Measurements from ENCODE around the gene SULT2A1. TPM values are rescaled to one million over a fixed set of nuclear protein-coding genes. Genes with fewer than 3 reads are reported as not detected.
"Not testable (repeated sequence)": the region's sequence is repeated elsewhere in the genome, so short reads cannot be mapped to it uniquely, and the experiment has no call there.

SULT2A1 gene
- total RNA-seq, 1 donor from 2014 or later: not detected

- DNase-seq (ENCODE audit: low read depth, low spot score): no peak
Measured at GRCh38 chr19:47860602-47861297, 25.4 kb downstream of the SULT2A1 start.

GRCh38 chr19:47859838-47860237 is 26.3 kb downstream of the SULT2A1 start:
- DNase-seq (ENCODE audit: low read depth, low spot score): not testable (repeated sequence)

GRCh38 chr19:47858646-47859285 is 27.3 kb downstream of the SULT2A1 start, which contains the start of gene TPRX2:
Gene TPRX2 (plus strand): TSS chr19:47859235. CDS start chr19:47859247, 12 bp downstream.
- not testable (repeated sequence) for DNase-seq (ENCODE audit: low read depth, low spot score)

DNA sequence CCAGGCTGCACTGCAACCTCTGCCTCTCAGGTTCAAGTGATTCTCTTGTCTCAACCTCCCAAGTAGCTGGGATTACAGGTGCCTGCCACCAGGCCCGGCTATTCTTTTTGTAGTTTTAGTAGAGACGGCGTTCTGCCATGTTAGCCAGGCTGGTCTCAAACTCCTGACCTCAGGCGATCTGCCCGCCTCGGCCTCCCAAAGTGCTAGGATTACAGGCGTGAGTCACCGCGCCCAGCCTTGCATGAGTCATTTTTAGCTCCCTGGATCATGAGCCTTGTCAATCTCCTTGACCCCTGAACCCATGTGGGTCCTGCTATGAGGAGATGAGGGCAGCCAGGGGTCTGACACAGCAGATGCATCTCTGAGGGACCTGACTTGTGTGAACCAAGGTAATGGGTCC is 27.9 kb downstream of the SULT2A1 start:
- not testable (repeated sequence) for DNase-seq (ENCODE audit: low read depth, low spot score)

DNA sequence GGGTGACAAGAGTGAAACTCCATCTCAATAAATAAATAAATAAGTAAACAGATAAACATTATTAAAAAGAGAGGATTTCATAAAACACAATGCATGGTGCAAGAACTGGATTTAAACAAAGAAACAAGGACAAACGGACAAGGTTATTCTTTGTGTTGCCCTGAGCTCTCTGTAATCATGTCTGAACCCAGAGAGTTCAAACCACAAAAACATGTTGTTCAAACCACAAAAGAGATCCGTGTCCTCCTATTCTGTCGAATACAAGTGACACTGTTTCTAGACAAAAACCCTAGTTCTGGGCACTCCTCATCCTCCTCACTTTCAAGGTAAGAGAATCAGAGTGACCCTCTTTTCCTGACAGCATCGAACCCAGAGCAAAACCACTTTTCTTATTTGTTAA is 31.7 kb downstream of the SULT2A1 start:
- DNase-seq (ENCODE audit: low read depth, low spot score): no peak

DNA sequence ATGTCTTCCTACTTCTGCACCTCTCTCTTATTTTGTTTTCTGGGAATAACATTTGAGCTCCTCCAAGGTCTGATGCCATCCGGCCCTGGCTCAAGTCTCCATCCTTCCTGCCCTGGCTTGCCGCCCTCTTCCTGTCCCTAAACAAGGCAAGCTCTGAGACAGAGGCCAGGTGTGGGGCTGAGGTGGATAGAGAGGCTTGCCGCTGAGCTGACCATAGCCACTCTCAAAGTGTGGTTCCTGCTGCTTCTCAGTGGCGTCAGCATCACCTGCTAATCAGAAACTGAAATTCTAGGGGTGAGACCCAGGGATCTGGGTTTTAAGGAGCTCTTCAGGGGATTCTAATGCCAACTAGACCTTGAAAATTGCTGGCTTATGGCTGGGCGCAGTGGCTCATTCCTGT is 33.1 kb downstream of the SULT2A1 start:
- DNase-seq (ENCODE audit: low read depth, low spot score): no peak

- DNase-seq (ENCODE audit: low read depth, low spot score): no peak
Measured at GRCh38 chr19:47848823-47849473, 37.2 kb downstream of the SULT2A1 start.

- no peak for DNase-seq (ENCODE audit: low read depth, low spot score)
Measured at GRCh38 chr19:47848425-47848822, 37.7 kb downstream of the SULT2A1 start.

DNA sequence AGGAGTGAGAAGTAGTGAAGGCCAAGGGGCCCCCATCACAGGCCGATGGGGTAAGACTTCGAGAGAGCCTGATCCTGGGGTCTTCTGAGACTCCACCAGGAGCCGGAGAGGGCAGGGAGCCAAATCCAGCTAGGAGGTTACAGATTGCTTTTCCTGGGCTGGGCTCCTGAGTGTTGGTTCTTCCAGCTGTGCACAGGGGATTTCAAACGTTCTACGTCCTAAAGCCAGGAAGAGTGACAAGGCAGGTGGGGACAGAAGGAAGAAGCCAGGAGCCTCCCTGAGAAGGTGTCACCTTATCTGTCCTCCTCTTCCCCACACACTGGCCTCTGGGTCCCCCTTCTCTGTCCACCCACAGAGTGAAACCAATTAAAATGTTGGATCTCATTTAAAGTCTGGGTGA is 43.2 kb downstream of the SULT2A1 start:
- no peak for DNase-seq (ENCODE audit: low read depth, low spot score)

DNA sequence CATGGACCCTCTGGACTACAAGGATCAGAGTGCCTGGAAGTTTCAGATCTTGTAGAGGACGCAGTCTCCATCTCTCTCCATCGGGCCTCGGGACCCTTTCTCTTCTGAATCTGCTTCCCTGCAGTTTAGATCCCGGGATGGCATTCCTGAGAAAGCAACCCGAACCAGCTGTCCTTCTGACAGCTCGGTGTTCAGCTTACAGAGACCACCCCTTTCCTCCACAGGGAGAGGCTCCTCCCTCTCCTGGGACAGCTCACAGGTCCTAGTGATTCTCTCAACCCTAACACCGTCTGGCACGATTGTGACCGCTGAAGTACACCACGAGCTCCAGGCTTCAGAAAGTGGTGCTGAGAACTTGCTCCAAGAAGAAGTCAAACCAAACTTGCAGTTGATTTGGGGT is 46.2 kb downstream of the SULT2A1 start:
- DNase-seq (ENCODE audit: low read depth, low spot score): no peak

DNA sequence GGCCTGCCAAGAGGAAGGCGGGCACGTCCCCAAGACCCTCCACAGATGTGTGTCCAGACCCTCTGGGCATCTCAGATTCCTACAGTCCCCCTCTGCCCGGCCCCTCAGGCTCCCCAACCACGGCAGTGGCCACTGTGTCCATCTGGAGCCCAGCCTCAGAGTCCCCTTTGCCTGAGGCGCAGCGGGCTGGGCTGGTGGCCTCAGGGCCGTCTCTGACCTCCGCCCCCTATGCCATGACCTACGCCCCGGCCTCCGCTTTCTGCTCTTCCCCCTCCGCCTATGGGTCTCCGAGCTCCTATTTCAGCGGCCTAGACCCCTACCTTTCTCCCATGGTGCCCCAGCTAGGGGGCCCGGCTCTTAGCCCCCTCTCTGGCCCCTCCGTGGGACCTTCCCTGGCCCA is 46.7 kb downstream of the SULT2A1 start:
- no peak for DNase-seq (ENCODE audit: low read depth, low spot score)

DNA sequence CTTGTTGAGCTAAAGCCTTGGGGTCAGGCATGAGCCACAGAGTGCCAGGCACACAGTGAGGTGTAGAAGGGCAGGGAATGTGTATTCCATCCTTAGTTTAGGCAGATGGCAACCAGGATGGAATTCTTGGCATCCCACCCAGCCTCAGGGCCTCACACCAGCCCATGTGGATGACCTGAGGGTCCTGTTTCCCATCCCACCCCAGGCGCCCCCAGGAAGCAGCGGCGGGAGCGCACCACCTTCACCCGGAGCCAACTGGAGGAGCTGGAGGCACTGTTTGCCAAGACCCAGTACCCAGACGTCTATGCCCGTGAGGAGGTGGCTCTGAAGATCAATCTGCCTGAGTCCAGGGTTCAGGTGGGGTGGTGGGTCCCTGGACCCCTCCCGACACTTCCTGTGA is 50.1 kb downstream of the SULT2A1 start:
- no peak for DNase-seq (ENCODE audit: low read depth, low spot score)

- DNase-seq (ENCODE audit: low read depth, low spot score): no peak
Measured at GRCh38 chr19:47832723-47833122, 53.4 kb downstream of the SULT2A1 start.

GRCh38 chr19:47826800-47827199 is 59.3 kb downstream of the SULT2A1 start:
- DNase-seq (ENCODE audit: low read depth, low spot score): no peak

GRCh38 chr19:47824396-47824795 is 61.7 kb downstream of the SULT2A1 start:
- no peak for DNase-seq (ENCODE audit: low read depth, low spot score)

DNA sequence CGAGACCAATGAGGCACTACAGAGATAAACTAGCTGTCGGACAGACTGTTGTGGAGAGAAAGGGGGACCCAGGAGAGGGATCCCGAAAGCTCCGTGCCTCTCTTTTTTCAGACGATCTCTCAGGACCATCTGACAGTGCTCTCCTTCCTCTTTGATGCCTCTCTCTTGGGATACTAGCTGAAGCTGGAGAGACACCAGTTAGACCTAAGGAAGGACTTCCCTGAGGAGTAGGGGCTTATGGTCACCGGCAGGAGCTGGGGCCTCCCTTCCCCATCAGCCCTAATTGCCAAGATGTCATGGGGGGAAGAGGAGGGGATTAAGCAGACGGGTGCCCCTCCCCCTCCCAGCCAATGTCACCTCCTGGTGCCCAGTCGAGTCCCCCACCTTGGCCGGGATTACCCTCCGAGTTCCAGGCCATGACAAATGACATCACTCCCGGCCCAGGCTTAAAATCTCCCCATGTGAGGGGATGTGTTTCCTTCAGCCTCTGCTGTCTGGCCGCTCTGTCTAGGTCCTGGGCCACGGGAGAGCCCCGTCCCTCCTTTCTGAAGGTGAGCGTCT is 64.6 kb downstream of the SULT2A1 start, which contains the start of gene CRX:
CRX (plus strand) TSS at position 478 of the 561 bp plus-strand sequence. CDS start 12,507 bp downstream, outside the sequence.
- DNase-seq (ENCODE audit: low read depth, low spot score): no peak

Other genes with a start within 250 kb of the SULT2A1 start
- gene EHD2, start 172.9 kb downstream of the SULT2A1 start, total RNA-seq: 97.5 and 98.8 TPM in 2 replicates
- gene NOP53, start 140.8 kb downstream of the SULT2A1 start, total RNA-seq: 73.4 and 129 TPM in 2 replicates
- gene SELENOW, start 107.6 kb downstream of the SULT2A1 start, total RNA-seq: 212 and 296 TPM in 2 replicates
- not detected in 2 replicates for gene TPRX1, start 81.8 kb downstream of the SULT2A1 start, total RNA-seq
- gene CRX, start 64.4 kb downstream of the SULT2A1 start, total RNA-seq: not detected in 2 replicates
- not detected in 2 replicates for gene TPRX2, start 27.1 kb downstream of the SULT2A1 start, total RNA-seq
- gene BSPH1, start 105.9 kb upstream of the SULT2A1 start, total RNA-seq: not detected in 2 replicates
- gene ELSPBP1, start 108.3 kb upstream of the SULT2A1 start, total RNA-seq: not detected in 2 replicates
- not detected in 2 replicates for gene CABP5, start 157.8 kb upstream of the SULT2A1 start, total RNA-seq
- 58.5 and 59.5 TPM in 2 replicates for gene PLA2G4C, start 224.5 kb upstream of the SULT2A1 start, total RNA-seq

Measured in pulmonary artery endothelial cell (primary cell).